Measurements from ENCODE around the gene C19orf53.
"Not testable (repeated sequence)": the region's sequence is repeated elsewhere in the genome, so short reads cannot be mapped to it uniquely, and the experiment has no call there.

Gene C19orf53

DNA sequence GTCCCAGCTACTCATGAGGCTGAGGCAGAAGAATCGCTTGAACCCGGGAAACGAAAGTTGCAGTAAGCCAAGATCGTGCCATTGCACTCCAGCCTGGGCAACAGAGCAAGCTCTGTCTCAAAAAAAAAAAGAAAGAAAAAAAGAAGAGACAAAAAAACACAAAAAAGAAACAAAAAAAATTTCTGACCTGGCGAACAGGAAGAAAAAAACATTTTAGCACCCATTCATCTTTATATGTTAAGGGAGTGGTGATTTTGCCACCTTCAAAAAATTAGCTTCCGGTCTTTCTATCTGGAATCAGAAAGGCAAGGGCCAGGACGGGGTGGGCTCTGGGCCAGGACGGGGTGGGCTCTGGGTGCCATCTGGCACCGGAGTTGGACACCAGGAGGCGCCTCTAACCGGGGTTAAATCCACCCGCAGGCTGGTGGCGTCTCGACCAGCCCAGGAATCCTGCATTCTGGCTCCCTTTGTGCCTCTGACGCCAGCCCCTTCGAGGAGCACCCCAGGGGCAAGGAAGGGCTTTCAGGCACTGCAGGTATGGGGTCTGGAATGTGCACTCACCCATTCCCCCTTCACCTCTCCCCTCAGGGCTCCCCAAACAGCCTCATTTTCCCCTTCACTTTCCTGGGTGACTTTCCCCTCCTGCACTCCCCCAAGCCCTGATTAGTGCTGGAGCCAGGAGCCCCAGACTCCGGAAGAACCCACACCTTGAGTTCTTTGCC lies 10.6 kb downstream of the C19orf53 start:
- DNase-seq (ENCODE audit: low read depth) = peak; percentile 77
- TF ChIP-seq, protein P1, sequence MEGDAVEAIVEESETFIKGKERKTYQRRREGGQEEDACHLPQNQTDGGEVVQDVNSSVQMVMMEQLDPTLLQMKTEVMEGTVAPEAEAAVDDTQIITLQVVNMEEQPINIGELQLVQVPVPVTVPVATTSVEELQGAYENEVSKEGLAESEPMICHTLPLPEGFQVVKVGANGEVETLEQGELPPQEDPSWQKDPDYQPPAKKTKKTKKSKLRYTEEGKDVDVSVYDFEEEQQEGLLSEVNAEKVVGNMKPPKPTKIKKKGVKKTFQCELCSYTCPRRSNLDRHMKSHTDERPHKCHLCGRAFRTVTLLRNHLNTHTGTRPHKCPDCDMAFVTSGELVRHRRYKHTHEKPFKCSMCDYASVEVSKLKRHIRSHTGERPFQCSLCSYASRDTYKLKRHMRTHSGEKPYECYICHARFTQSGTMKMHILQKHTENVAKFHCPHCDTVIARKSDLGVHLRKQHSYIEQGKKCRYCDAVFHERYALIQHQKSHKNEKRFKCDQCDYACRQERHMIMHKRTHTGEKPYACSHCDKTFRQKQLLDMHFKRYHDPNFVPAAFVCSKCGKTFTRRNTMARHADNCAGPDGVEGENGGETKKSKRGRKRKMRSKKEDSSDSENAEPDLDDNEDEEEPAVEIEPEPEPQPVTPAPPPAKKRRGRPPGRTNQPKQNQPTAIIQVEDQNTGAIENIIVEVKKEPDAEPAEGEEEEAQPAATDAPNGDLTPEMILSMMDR (conservative IDR thresholded peaks at IDR 0.05; ENCODE audit: low read length) = peak; percentile 69
- no peak overlapping the region for H3K4me3 ChIP-seq (ENCODE audit: low read length)

DNA sequence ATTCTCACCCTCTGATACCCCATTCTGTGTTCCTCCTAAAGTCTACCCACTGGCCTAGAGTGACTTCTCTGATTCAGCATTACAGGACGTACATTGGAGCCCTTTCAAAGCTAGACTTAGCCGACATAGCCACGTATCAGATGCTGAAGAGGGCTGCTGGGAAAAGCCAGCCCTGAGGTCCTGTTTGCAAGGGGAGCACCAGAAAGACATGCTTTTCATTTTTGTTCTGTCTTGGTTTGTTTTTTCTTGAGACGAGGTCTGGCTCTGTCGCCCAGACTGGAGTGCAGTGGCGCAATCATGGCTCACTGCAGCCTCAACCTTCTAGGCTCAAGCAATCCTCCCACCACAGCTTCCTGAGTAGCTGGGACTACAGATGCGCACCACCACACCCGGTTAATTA lies 14.7 kb downstream of the C19orf53 start:
- DNase-seq (ENCODE audit: low read depth) = peak; percentile 97
- no peak overlapping the region for H3K4me3 ChIP-seq (ENCODE audit: low read length)
- TF ChIP-seq, protein P1 (conservative IDR thresholded peaks at IDR 0.05; ENCODE audit: low read length) = no peak

DNA sequence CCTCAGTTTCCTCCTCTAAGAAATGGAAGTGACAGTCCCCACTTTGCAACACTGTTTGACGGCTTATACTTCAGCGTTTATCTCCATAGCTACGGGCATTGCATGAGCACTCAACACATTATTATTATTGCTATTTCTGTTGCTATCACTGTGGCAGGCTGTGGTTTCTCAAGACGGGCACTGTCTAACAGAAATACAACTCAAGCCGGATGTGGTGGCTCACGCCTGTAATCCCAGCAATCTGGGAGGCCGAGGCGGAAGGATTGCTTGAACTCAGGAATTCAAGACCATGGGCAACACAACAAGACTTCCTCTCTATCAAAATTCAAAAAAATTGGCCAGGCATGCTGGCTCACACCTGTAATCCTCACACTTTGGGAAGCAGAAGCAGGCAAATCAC lies 16.1 kb downstream of the C19orf53 start:
- DNase-seq (ENCODE audit: low read depth) = peak; percentile 72
- H3K4me3 ChIP-seq (ENCODE audit: low read length) = no peak overlapping the region
- TF ChIP-seq, protein P1 (conservative IDR thresholded peaks at IDR 0.05; ENCODE audit: low read length) = no peak

DNA sequence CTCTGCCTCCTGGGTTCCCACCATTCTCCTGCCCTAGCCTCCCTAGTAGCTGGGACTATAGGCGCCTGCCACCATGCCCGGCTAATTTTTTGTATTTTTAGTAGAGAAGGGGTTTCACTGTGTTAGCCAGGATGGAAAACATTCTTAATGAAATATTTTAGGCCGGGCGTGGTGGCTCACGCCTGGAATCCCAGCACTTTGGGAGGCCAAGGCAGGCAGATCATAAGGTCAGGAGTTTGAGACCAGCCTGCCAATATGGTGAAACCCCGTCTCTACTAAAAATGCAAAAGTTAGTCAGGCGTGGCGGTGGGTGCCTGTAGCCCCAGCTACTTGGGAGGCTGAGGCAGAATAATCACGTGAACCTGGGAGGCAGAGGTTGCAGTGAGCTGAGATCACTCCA lies 19.1 kb downstream of the C19orf53 start:
- DNase-seq (ENCODE audit: low read depth) = not testable (repeated sequence)

DNA sequence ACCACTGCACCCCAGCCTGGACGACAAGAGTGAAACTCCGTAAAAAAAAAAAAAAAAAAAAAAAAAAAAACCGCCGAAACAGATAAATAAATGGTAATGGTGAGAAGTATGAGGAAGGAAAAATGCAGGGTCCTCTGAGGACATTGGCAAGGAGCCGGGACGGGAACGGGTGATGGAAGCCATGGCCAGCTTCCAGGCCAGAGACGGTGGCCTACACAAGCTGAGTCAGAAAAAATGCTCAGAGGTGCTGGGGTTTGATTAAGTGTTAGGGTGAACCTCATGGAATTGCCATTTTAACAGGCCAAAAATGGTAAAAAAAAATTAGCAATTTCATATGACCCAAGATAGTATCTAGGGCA lies 20.1 kb downstream of the C19orf53 start:
- TF ChIP-seq, protein P1 (conservative IDR thresholded peaks at IDR 0.05; ENCODE audit: low read length) = no peak
- DNase-seq (ENCODE audit: low read depth) = peak; percentile 98
- peak overlapping the region; percentile 91 for H3K4me3 ChIP-seq (ENCODE audit: low read length)

More for the DNA sequence above, 19.1 kb downstream of the C19orf53 start:
- H3K4me3 ChIP-seq (ENCODE audit: low read length) = not testable (repeated sequence)

DNA sequence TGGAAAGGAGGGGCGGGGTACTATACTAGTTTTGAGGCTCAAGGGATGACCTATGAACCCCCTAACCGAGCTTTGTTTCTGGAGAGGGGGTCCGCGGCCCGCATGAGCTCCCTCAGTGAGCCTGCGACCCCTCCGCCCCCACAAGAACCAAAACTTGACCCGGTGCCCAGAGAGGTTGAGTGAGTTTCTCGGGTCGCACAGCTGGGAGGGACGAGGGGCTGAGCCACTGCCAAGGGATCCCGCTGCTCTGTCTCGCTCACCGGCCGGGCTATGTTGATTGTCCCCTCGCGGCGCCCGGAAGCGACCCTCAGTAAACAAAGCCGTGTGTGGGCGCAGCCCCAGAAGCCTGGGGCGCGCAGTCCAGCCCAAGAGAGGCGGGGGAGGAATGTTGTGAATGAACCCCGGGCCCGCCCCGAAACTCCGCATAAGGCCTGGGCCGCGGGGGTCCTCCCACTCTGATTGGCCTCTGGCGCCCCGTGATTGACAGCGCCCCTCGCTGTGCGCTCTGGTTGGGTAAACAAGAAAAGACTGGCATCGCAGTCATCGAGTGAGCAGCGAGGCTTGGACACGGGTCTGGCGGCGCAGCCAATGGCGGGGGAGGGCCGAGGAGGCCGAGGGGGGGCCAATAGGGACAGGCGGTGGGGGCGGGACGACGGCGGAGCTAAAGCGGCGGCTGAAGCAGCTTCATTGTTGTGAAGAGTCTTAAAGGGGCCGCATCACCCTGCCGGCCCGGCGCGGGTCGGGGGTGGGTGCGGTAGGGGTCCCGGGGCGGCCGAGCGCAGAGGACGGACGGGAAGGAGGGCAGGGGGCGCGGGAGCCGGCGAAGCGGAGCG lies 20.7 kb downstream of the C19orf53 start, which contains the start of gene ZSWIM4:
ZSWIM4 (plus strand) TSS at position 687 of the 833 bp plus-strand sequence. CDS start 206 bp downstream, outside the sequence.
- DNase-seq (ENCODE audit: low read depth) = peak; percentile 100
- TF ChIP-seq, protein P1 (conservative IDR thresholded peaks at IDR 0.05; ENCODE audit: low read length) = no peak
- peak within 1 kb of the TSS; percentile 91 for H3K4me3 ChIP-seq (ENCODE audit: low read length)

DNA sequence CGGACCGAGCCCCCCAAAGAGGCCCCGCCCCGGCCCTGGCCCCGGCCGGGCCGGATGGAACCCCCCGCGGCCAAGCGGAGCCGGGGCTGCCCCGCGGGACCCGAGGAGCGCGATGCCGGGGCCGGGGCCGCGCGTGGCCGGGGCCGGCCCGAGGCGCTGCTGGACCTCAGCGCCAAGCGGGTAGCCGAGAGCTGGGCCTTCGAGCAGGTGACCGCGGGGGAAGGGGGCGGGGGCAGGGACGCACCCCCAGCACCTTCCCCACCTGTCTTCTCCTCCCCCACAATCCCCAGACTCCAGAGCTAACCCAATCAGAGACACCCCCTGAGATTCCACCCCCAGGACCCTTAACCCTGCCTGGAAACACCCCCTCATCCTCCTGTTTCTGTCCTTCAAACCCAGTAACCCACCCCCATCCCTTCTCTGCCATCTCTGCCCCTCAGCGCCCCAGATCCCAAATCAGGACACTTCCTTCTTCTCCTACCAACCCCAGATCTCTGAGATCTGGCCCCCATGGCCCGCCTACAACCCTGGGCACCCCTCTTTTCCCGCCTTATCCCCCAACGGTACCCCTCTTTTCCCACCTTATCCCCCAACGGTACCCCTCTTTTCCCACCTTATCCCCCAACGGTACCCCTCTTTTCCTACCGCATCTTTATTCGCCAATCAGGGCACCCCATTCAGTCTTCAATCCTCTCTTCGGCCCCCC lies 21.5 kb downstream of the C19orf53 start:
- TF ChIP-seq, protein P1 (conservative IDR thresholded peaks at IDR 0.05; ENCODE audit: low read length) = no peak
- H3K4me3 ChIP-seq (ENCODE audit: low read length) = peak overlapping the region; percentile 82
- DNase-seq (ENCODE audit: low read depth) = peak; percentile 15

All from AG10803 (cell line).